GM10266 (cell line): Measurements from ENCODE around the gene GMCL2.

Experiments used
- DNase-seq: peaks from one replicate; pipeline ENCODE4 v3.0.0; 2012; ENCODE audit errors: extremely low spot score
- TF ChIP-seq, protein P1 (sequence below): IDR thresholded peaks from 2 replicates; pipeline ENCODE4 v1.5.1; 2012; ENCODE audit warnings: mild to moderate bottlenecking, low read depth; ENCODE audit not compliant: control insufficient read depth, insufficient read depth; ENCODE audit errors: missing control alignments

The GMCL2 gene

DNA sequence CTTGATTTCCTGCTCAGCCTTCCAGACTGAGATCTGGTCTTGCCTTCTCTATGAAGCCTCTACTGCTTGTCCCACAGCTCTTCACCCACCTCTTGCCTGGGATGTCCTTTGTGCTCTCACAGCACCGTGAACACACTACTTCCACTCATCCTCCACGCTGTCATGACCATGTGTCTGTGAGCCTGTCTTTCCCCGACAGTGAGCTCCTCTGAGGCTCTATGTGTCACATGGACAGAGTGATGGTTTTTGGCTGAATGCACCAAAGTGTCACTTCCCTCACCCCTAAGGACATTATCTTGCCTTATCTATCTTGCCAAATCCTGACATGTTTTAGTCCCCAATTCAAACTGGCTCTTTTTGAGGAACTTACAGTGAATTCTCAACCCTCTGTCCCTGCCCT lies 34.1 kb upstream of the GMCL2 start:
- TF ChIP-seq, protein P1, sequence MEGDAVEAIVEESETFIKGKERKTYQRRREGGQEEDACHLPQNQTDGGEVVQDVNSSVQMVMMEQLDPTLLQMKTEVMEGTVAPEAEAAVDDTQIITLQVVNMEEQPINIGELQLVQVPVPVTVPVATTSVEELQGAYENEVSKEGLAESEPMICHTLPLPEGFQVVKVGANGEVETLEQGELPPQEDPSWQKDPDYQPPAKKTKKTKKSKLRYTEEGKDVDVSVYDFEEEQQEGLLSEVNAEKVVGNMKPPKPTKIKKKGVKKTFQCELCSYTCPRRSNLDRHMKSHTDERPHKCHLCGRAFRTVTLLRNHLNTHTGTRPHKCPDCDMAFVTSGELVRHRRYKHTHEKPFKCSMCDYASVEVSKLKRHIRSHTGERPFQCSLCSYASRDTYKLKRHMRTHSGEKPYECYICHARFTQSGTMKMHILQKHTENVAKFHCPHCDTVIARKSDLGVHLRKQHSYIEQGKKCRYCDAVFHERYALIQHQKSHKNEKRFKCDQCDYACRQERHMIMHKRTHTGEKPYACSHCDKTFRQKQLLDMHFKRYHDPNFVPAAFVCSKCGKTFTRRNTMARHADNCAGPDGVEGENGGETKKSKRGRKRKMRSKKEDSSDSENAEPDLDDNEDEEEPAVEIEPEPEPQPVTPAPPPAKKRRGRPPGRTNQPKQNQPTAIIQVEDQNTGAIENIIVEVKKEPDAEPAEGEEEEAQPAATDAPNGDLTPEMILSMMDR = no peak
- no peak for DNase-seq

DNA sequence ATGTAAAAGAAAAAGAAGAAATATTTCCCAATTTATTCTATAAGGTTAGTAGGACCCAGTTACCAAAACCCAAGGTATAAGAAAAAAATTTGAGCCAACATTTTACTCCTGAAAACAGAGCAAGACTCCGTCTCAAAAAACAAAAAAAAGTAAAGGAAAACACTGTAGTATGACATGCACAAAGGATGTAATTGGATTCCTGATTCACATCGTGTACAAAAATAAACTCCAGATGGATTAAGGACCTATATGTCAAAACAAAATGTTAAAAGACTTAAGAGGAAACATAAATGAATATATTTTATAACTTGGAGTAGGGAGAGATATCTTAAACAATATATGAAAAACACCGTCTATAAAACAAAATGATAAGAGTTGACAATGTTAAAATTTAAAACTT lies 31.7 kb upstream of the GMCL2 start:
- DNase-seq = no peak

DNA sequence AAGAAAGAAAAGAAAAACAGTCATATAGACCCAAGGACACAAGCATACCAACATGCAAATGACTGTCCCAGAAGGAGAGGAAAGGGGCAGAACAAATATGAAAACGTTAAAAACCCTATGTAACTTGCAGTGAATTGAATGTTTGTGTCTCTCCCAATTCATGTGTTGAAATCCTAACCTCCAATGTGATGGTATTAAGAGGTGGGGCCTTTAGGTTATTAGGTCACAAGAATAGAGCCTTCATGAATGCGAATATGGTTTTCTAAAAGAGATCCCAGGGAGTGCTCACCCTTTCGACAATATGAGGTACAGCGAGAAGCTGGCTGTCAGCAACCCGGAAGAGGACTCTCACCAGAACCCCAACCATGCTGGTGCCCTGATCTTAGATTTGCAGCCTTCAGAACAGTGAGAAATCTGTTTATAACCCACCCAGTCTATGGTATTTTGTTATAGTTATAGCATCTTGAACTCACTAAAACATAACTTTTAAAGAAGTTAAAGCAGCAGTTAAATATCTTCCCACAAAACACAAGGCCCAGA lies 31.1 kb upstream of the GMCL2 start:
- TF ChIP-seq, protein P1 = no peak
- no peak for DNase-seq

More for the DNA sequence above, 31.7 kb upstream of the GMCL2 start:
- TF ChIP-seq, protein P1 = no peak

DNA sequence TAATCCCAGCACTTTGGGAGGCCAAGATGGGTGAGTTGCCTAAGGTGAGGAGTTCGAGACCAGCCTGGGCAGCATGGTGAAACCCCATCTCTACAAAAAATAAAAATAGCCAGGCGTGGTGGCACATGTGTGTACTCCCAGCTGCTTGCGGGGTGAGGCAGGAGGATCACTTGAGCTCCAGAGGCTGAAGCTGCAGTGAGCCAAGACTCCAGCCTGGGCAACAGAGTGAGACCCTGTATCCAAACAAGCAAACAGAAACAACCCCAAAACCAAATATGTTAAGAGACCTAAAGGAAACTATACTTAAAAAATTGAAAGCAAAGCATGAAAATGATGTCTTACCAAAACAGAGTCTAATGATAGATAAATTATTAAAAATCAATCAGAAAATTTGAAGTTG lies 29.6 kb upstream of the GMCL2 start:
- no peak for DNase-seq
- TF ChIP-seq, protein P1 = no peak

DNA sequence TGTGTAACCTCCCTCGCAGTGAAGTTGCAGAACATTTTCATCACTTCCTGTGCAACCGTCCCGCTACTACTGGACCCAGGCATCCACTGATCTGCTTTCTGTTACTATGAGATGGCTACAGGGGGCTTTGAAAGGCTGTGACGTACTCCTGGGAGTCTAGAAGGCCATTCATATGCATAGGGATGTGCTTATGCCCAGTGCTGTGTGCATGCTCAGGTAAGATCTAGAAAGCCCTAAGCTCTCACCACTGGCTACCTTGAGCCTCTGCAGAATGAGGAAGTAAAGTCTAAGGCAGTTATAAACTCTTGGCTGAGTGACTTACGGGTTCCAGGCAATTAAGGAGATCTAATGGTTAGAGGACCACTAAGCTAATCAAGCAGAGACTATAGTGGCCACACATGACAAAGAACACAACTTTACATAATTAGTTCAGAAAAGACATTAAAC lies 28.9 kb upstream of the GMCL2 start:
- TF ChIP-seq, protein P1 = no peak
- DNase-seq = no peak

DNA sequence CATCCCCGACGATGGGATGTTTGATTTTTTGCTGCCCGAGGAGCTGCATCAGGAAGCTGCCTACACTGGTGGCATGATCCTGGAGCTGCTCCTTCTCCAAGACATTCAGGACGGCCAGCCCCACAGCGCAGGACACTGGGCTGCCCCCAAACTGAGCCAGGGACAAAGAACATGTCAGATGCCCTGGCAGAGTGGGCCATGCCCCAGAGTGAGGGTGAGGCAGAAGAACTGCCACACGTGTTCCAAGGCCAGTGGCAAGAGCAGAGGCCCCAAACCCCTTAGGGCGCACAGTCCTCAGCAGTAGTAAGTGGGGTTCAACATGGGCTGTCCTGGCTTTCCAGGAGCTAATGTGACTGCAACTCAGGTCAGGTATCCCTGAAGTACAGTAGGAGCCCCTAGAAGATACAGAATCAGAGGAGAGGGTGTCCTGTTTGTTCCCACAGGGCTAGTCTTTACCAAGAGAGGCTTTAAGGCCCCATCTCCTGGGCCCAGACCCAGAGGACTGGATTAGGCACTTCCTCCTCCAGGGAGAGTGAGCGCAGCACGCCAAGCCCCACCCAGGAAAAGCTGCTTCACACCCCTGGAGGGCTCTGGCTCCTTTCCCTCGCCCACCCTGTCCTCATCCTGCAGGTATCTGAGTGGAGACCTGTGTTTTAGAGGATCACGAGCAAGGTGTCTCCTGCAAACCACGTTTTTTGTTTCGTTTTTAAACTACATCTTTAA lies 28.3 kb upstream of the GMCL2 start:
- no peak for DNase-seq
- TF ChIP-seq, protein P1 = no peak

DNA sequence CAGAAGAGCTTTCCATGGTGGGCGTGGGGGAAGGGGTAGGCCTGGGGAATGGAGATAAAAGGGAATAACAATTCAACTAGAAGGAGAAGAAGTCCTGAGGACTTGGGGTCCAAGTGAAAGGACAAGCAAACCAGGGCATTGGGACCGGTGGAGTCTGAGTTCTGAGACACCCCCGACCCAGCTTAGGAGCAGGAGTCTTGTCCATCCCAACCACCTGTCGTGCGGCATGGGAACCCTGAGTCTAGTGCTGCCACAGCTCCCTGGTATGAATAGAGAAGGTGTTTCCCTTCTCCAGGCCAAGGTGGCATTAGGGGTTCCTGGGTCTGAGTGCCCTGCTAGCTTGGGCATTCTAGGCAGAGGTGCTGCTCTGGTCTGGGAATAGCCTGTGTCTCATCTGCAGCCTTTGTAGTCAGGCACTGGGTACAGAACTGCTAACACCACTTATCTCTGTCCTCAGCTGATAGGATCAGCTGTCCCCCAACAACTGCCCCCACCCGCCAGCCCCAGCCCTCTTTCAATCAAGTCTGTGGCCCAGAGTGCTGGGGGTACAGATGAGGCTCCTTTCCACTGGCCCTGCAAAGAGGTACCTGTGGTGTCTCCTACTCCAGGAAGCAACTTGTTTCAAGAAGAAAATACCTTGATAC lies 27.1 kb upstream of the GMCL2 start:
- TF ChIP-seq, protein P1 = no peak
- DNase-seq = no peak
